ENCODE measurements around the gene SELENOO.
A peak's percentile ranks its signal among the peaks of the same experiment; 100 is the strongest.

SELENOO gene

GRCh38 chr22:50257041-50257440 lies 56.2 kb downstream of the SELENOO start:
- DNase-seq = no peak

GRCh38 chr22:50257451-50258360 lies 56.9 kb downstream of the SELENOO start:
- DNase-seq = no peak

GRCh38 chr22:50258361-50259292 lies 57.8 kb downstream of the SELENOO start:
- DNase-seq = no peak

- DNase-seq = no peak
Measured at GRCh38 chr22:50259302-50259701, 58.5 kb downstream of the SELENOO start.

GRCh38 chr22:50260434-50260800 lies 59.6 kb downstream of the SELENOO start:
- DNase-seq = no peak

GRCh38 chr22:50260801-50261614 lies 60.2 kb downstream of the SELENOO start:
- peak; percentile 21 for DNase-seq

- peak; percentile 21 for DNase-seq
Measured at GRCh38 chr22:50261615-50262459, 61.0 kb downstream of the SELENOO start, which contains the start of gene MAPK12. MAPK12 (minus strand) TSS chr22:50261683; CDS start chr22:50261509, 174 bp downstream.

GRCh38 chr22:50262460-50262911 lies 61.7 kb downstream of the SELENOO start:
- DNase-seq = no peak

GRCh38 chr22:50262973-50263617 lies 62.3 kb downstream of the SELENOO start:
- DNase-seq = no peak

- no peak for DNase-seq
Measured at GRCh38 chr22:50264104-50264745, 63.4 kb downstream of the SELENOO start.

- DNase-seq = no peak
Measured at GRCh38 chr22:50264946-50265669, 64.3 kb downstream of the SELENOO start.

- DNase-seq = no peak
Measured at GRCh38 chr22:50266994-50267393, 66.2 kb downstream of the SELENOO start.
